Measurements from ENCODE around the gene SYT13.
"Not testable (repeated sequence)": the region's sequence is repeated elsewhere in the genome, so short reads cannot be mapped to it uniquely, and the experiment has no call there.

SYT13 gene

GRCh38 chr11:45272701-45273100 is 13.4 kb downstream of the SYT13 start:
- DNase-seq: peak; percentile 58

- no peak for DNase-seq
Observed at GRCh38 chr11:45270946-45271716, 15.0 kb downstream of the SYT13 start.

DNA sequence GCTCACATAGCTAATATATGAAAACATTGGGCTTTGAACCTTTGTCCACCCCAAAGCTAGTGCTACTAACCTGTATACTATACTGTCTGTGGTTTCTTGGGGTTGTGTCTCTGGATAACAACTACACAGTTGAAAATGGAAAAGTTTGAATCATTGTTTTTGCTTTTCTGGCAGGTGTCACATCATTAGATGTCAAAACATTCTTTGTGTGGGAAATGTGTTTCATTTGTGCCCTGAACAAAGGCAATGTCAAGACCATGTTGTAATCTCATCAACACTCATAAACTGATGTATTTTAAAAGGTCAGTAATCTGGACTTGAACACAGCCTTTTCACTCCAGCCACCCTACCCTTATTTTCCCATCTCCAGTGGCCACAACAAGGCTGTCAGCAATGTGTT is 16.5 kb downstream of the SYT13 start:
- no peak for DNase-seq

DNA sequence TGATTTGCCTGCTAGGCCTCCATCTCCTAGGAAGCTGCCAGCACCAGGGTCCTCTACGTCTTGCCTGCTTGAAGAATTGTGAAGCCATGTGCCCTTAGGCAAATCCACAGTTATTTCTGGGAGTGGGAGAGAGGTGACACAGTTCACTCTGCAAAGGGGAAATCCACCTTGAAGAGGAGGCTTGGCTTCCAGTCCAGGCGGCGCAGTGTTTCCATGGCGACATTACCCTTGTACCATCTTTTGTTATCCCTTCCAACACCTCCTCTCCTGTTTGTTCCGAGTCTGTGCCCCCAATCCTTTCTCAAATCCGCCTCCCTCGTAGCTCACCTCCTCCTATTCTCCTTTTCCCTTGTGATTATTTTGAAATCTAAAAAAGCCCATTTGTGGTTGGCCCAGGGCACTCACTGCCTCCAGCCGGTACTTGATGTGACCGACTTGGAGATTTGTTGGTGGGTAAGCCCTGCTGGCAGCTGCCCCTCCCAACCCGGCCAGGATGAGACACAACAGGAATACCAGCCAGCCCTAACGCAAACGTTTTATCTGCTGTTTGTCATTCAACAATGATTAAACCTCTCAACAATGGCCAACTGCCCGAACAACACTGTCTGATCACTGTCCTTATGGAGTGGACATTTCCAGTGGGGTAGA is 18.4 kb downstream of the SYT13 start:
- no peak for DNase-seq

- DNase-seq: no peak
Observed at GRCh38 chr11:45267052-45267451, 19.1 kb downstream of the SYT13 start.

- no peak for DNase-seq
Observed at GRCh38 chr11:45266676-45267020, 19.5 kb downstream of the SYT13 start.

GRCh38 chr11:45265969-45266675 is 20.0 kb downstream of the SYT13 start:
- no peak for DNase-seq

DNA sequence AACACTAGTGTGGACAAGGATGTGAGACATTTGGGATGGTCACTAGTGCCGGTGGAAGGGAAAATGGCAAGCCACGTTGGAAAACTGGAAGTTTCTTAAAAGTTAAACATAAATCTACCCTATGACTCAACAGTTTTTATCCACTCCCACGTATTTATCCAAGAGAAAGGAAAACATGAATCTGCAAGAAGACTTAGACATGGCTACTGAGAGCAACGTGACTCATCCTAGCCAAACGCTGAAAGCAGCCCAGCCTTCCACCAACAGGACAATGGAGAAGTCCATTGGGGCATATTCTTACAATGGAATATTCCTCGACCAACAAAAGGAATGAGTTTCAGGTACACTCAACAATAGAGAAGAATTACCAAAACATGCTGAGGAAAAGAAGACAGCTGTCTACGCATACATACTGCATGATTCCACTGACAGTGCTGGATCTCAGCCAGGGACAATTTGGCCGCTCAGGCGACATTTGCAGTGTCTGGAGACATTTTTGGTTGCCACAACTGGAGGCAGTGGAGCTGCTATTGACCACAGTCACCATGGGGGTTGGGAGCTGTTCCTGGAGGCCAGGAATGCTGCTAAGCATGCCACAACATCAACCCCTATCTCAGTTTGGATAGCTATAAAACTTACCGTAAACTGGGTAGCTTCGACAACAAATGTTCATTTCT is 21.2 kb downstream of the SYT13 start:
- DNase-seq: no peak

DNA sequence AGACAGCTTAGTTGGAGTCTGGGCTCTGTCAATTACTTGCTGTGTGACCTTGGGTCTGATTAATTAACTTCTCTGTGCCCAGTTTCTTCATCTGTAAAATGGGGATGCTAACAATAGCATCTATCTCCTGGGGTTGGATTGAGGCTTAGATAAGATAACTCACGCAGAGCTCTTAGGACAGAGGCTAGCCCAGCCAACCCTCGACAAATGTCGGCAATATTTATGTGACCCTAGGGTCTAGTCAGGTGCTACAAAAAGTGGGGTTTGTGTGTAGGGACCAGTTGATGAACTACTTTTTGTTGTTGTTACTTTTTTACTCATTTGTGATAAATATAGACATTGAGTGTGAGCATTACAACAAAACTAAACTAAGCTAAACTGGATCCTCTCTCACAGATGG is 22.4 kb downstream of the SYT13 start:
- DNase-seq: no peak

GRCh38 chr11:45262900-45263299 is 23.2 kb downstream of the SYT13 start:
- peak; percentile 65 for DNase-seq

DNA sequence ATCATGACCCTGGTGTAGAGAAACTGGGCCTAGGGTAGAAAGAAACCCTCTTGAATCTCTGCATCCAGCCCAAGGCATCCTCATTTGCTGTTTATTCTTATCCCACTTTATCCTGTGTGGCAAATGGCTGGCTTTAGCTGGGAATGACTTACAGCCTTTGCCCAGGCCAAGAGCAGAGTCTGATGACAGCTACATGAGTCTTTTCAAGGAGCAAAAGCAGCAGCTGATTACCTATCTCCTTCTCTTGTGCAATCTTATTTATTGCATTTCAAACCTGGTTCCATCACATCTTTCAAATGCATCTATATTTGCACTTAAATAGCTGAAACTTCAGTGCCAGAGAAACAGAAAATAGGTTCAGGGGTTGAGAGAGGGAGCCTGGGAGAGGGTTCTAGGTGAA is 26.1 kb downstream of the SYT13 start:
- no peak for DNase-seq

DNA sequence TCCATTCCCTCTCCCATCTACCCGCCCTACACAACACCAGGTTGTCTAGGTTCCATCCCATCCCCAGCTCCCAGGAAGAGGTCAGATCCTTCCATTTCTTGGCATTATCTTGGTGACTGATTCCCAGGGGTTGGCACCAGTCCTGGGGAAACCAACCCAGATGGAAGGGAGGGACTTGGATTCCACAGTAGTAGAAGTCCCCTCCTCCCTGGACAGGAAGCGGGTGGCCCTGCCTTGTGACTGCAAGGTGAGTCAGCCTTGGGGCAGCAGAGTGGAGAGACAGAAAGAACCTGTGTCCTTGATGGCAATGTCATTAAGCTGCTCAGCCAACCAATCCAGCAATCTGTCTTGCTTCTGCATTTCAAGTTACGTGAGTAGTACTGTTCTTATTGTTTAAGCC is 26.5 kb downstream of the SYT13 start:
- no peak for DNase-seq

GRCh38 chr11:45258982-45259530 is 27.1 kb downstream of the SYT13 start:
- no peak for DNase-seq

GRCh38 chr11:45254070-45254469 is 32.1 kb downstream of the SYT13 start:
- no peak for DNase-seq

GRCh38 chr11:45253640-45254039 is 32.5 kb downstream of the SYT13 start:
- DNase-seq: no peak

GRCh38 chr11:45252877-45253276 is 33.3 kb downstream of the SYT13 start:
- DNase-seq: no peak

DNA sequence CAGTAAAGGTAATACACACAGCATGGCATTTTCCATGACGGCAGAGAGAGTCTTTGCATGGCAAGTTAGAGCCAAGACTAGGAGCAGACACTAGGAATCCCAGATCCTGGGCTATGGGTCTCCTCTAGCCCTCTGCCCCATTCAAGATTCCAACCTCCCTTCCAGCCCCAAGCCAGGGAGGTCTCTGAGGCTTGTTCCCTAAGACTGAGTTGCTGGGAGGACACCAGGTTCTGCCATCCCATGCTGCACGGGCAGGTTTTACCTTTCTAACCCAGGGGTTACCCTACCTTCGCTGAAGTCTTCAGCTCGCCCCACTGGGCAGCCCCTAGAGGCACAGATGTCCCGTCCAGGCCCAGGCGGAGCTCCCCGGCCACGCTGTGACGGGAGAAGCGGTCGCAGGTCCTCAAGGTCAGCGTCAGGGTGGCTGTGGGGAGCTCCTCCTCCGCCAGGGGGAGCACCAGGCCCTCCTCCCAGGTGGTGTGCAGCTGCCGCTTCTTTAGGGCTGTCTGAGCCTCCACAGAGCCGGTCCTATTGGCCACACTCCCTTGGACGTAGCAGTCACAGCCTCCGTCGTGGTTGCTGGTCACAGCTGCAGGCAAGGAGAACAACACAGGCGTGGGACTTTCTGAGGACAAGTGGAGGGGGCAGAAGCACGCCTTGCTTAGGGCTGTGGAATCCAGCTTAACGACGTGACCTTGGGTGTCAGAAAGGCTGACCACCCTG is 33.8 kb downstream of the SYT13 start:
- DNase-seq: no peak

- DNase-seq: no peak
Observed at GRCh38 chr11:45250035-45250718, 36.0 kb downstream of the SYT13 start.

- DNase-seq: not testable (repeated sequence)
Observed at GRCh38 chr11:45249372-45249771, 36.8 kb downstream of the SYT13 start.

DNA sequence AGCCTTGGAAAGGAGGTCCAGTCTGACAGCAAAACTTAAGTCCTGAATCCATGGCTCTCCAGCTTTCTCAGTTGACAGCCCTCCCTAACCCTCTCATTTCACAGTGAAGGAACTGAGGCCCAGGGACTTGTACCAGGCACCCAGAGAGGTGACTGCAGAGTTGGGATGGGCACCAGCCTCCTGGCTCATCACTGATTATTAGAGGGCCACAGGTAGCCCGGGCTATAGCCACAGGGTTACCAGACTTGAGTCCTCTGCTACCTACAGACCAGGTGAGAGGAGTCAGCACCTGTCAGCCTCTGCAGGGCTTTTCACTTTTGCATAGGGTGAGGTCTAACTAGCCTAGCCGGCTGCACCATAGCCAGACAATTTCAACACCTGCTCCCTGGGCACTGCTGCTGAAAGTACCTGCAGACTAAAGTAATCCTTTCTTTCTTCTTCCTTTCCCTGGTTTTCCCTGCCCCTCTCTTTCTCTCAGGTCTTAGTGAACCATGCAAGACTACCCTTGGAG is 37.6 kb downstream of the SYT13 start:
- DNase-seq: no peak

DNA sequence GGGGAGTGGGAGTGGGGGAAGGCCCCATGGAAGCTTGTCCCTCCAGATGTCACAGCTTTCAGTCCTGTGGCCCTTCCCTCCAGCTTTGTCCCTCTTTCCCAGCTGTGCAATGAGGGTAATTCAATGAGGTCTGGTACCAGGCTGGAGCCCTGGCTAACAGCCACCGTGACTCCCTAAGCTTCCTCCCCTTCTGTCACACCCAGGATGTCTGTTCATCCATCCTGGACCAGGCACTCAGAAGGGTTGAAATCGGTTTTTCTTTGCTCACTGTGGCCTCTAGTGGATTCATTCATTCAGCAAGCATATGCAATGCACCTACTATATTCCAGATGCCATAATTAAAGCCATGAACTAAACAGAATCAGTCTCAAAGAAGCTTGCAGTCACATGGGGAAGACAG is 38.7 kb downstream of the SYT13 start:
- no peak for DNase-seq

GRCh38 chr11:45246241-45246640 is 39.9 kb downstream of the SYT13 start:
- DNase-seq: no peak
